Astrocyte of the spinal cord (primary cell): Measurements from ENCODE around the gene HS3ST3B1.

Source experiments
- DNase-seq: peaks from one replicate; pipeline ENCODE4 v3.0.0; 2011; ENCODE audit warnings: low read depth, low spot score
- H3K4me3 ChIP-seq: 2 replicates; pipeline ENCODE4 v1.5.1; 2011; ENCODE audit warnings: low read depth, mild to moderate bottlenecking, low read length, moderate library complexity
- in situ Hi-C: cut with HindIII; loops from 2 replicates; pipeline ENCODE4 v1.10.0; 2017; ENCODE audit warnings: low sequenced_read_pairs
- TF ChIP-seq, protein P1 (sequence below): IDR thresholded peaks from 2 replicates; pipeline ENCODE4 v1.5.1; 2012; ENCODE audit warnings: low read depth, mild to moderate bottlenecking, low read length, inconsistent platforms

HS3ST3B1 gene

DNA sequence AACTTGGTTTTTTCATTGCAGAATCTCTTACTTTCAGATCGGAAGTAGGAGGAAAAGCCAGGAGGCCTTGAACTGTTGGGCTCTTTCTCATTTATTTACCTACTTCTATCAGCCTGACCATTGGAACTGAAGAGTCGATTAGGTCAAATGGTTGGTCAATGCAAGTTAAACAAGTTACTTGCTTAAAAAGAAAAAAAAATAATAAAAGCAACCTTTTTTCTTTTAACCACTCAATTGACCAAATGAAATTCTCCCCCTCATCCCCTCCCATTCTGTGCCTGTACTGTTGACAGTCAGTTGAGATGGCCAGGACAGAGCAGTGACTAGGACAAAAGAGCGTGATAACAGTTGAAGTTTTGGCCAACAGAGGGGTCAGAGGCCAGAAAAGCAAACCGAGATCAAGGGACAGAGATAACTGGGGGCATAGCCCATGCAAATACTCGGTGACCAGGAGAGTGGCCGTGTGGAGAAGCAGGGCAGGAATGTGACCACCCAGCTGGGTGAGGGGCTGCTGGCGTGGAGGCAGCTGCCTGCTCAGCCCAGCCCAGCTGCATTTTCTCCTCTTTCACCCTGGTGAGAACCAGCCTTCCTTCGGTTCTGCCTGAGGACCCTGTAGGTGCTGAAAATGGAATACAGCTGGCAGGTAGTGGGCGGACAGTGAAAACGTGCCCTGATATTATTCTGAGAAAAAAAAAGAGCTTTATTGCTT is 72.2 kb downstream of the HS3ST3B1 start:
- no peak for DNase-seq
- H3K4me3 ChIP-seq = no peak overlapping the region
- in situ Hi-C loops = no loop called here
- TF ChIP-seq, protein P1, sequence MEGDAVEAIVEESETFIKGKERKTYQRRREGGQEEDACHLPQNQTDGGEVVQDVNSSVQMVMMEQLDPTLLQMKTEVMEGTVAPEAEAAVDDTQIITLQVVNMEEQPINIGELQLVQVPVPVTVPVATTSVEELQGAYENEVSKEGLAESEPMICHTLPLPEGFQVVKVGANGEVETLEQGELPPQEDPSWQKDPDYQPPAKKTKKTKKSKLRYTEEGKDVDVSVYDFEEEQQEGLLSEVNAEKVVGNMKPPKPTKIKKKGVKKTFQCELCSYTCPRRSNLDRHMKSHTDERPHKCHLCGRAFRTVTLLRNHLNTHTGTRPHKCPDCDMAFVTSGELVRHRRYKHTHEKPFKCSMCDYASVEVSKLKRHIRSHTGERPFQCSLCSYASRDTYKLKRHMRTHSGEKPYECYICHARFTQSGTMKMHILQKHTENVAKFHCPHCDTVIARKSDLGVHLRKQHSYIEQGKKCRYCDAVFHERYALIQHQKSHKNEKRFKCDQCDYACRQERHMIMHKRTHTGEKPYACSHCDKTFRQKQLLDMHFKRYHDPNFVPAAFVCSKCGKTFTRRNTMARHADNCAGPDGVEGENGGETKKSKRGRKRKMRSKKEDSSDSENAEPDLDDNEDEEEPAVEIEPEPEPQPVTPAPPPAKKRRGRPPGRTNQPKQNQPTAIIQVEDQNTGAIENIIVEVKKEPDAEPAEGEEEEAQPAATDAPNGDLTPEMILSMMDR = no peak

DNA sequence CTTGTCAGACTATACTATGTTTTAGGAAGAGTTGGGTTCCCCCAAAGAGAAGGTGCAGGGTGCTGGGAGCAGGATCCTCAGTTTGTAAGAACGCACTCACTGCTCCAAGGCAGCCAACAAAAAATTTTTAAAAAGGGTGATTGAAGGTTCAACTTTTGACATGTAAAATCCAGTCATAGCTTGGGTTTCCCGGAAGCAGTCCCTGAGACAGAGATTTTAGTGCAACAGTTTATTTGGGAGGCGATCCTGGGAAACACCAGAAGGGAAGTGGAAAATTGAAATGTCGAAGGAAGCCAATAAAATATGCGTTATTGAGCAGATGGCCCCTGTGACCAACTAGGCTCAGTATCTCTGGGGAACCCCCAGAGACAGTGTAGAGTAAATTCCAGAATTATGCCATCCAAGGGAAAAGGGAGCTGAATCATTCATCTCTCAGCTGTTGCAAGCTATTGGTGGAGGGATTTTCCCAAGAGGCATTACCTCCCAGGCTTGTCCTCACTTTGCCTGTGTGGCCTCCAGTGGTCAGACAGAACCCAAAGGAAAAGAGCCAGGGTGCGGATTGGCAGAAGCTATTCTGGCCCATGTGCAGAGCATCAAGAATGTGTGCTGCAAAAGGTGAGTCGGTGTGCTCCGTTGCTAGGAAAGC is 72.9 kb downstream of the HS3ST3B1 start:
- TF ChIP-seq, protein P1 = no peak
- H3K4me3 ChIP-seq = no peak overlapping the region
- DNase-seq = no peak
- in situ Hi-C loops = no loop called here

DNA sequence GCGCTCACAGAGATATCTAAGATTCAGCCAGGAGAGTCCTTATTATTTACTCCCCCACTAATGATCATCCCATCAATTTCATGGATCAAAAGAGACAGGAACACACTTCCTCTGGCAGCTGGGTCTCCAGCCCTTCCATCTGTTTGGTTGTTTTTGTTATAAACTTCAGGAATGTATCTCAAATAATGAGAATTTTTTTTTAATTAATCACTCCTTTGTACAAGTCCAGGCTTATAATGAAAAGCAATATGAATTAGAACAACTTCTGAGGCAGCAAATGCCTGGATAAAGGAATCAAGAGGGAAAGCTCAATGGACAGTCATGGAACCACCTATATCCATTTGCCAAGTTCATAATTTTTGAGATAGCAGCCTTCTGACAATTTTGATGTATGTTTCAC is 73.4 kb downstream of the HS3ST3B1 start:
- no peak for DNase-seq
- in situ Hi-C loops = no loop called here
- no peak overlapping the region for H3K4me3 ChIP-seq

DNA sequence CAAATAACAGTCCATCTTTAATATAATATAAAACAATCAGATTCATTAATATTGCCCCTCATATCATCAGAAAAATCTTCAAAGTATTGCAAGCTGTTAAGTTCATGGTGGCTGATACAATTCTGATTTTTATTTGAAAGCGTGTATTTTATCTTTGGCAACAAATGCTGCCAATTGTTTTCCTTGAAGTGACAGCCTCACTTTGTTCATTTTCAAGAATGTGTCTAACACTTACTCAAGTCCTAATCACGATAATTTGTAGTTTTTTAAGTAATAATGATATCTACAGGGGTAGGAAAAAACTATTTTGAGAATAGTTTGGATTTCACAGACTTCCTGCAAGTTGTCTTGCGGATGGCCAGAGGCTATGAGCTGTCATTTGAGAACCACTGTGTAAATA is 75.8 kb downstream of the HS3ST3B1 start:
- no peak for DNase-seq
- in situ Hi-C loops = no loop called here
- no peak overlapping the region for H3K4me3 ChIP-seq
- TF ChIP-seq, protein P1 = no peak

More for the DNA sequence above, 73.4 kb downstream of the HS3ST3B1 start:
- TF ChIP-seq, protein P1 = no peak

DNA sequence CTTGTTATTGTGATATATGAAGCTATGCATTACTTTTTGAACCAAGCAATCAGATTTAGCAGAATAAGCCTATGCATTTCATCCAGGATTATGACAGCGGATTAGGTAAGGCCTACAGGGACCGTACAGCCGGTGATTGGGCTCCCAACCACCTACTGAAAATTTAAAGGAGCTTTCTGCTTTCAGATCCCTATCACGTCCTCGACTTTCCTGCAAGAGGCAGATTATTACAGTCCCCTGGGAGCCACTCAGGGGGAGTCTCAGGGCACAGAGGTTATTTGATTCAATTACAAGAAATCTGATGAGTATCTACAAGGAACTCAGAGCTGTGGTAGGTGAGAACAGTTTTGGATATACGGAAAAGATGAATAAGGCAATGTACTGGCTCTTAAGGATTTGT is 80.7 kb downstream of the HS3ST3B1 start:
- in situ Hi-C loops = no loop called here
- TF ChIP-seq, protein P1 = no peak
- H3K4me3 ChIP-seq = no peak overlapping the region
- DNase-seq = no peak

DNA sequence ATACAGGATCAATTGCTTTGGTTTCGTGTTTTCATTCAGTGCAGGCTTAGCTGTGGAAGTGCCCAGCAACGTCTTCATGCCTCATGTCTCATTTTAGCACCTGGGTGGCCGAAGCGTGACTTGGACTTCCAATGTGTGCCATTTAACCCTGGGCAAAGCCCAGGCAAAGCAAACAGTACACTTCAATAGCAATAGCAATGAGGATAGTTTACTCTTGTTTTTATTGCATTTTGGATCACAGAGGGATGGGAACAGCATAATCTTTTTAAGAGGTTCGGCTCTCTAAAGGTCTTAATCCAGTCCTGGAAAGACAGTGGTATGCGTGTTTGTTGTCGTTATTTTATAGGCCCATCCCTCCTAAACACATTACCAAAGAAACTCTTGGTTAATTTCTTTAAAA is 86.2 kb downstream of the HS3ST3B1 start:
- TF ChIP-seq, protein P1 = no peak
- no peak for DNase-seq
- in situ Hi-C loops = no loop called here
- H3K4me3 ChIP-seq = no peak overlapping the region
